Glutamatergic neuron (in vitro differentiated cells): Measurements from ENCODE around the gene ENKD1. TPM values are rescaled to one million over a fixed set of nuclear protein-coding genes. Genes with fewer than 3 reads are reported as not detected.

Source experiments
- DNase-seq: peaks from one replicate; pipeline ENCODE4 v3.0.0; 2022
- H3K27ac Mint-ChIP-seq: one replicate; pipeline ENCODE4 v1.8.0; 2020; ENCODE audit warnings: mild to moderate bottlenecking, mixed read lengths, inconsistent platforms; ENCODE audit not compliant: unreplicated experiment
- H3K27me3 Mint-ChIP-seq: one replicate; pipeline ENCODE4 v1.8.0; 2020; ENCODE audit warnings: mild to moderate bottlenecking, moderate library complexity, mixed read lengths, inconsistent platforms; ENCODE audit not compliant: unreplicated experiment
- H3K36me3 Mint-ChIP-seq: one replicate; pipeline ENCODE4 v1.8.0; 2020; ENCODE audit warnings: mild to moderate bottlenecking, mixed read lengths, inconsistent platforms; ENCODE audit not compliant: unreplicated experiment
- H3K4me1 Mint-ChIP-seq: one replicate; pipeline ENCODE4 v1.8.0; 2020; ENCODE audit warnings: mild to moderate bottlenecking, low read depth, mixed read lengths, inconsistent platforms; ENCODE audit not compliant: unreplicated experiment
- H3K4me3 Mint-ChIP-seq: one replicate; pipeline ENCODE4 v1.8.0; 2020; ENCODE audit warnings: mild to moderate bottlenecking, mixed read lengths, inconsistent platforms; ENCODE audit not compliant: unreplicated experiment
- H3K9me3 Mint-ChIP-seq: one replicate; pipeline ENCODE4 v1.8.0; 2020; ENCODE audit warnings: mild to moderate bottlenecking, moderate library complexity, mixed read lengths, inconsistent platforms; ENCODE audit not compliant: unreplicated experiment
- total RNA-seq: library from RNA; stranded (reverse); fragmentation: NEBNext Ultra II Directional; extraction: Animal tissue kit (Norgen Biotek cat#: 25700); gene quantifications from one replicate; pipeline ENCODE4 v1.2.1, GENCODE V29; 2021; ENCODE audit not compliant: unreplicated experiment
- TF ChIP-seq, protein P1 (sequence below): fragments of 200-600 bp; sonication (generic); IDR thresholded peaks from one replicate; pipeline ENCODE4 v1.5.0; 2021; ENCODE audit not compliant: partially characterized antibody, unreplicated experiment

The ENKD1 gene
- total RNA-seq, 1 donor from 2014 or later: 19.0 TPM

DNA sequence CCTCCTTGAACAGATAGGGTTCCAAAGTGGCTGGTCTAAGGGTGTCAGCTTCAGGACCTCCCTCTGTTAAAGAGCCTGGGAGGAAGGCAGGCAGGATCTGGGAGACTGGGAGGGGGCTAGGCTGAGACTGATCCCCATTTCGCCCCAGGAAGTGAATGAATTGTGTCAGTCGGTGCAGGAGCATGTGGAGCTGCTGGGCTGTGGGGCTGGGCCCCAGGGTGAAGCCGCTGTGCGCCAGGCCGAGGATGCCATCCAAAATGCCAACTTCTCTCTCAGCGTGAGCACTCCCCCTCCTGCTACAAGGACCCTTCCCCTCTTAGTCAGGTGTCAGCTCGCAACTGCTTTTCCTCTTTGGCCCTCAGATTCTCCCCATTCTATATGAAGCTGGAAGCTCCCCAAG, 15.5 kb downstream of the ENKD1 start:
- Mint-ChIP-seq H3K4me3 (peak overlapping the region; percentile 9), H3K27me3 (peaks cover 31% of the 10 kb centered on the region), H3K27ac (no peak overlapping the region), H3K36me3 (peaks cover 16% of the 10 kb centered on the region), H3K9me3 (peaks cover 13% of the 10 kb centered on the region), H3K4me1 (peaks cover 2% of the 10 kb centered on the region)
- TF ChIP-seq, protein P1, sequence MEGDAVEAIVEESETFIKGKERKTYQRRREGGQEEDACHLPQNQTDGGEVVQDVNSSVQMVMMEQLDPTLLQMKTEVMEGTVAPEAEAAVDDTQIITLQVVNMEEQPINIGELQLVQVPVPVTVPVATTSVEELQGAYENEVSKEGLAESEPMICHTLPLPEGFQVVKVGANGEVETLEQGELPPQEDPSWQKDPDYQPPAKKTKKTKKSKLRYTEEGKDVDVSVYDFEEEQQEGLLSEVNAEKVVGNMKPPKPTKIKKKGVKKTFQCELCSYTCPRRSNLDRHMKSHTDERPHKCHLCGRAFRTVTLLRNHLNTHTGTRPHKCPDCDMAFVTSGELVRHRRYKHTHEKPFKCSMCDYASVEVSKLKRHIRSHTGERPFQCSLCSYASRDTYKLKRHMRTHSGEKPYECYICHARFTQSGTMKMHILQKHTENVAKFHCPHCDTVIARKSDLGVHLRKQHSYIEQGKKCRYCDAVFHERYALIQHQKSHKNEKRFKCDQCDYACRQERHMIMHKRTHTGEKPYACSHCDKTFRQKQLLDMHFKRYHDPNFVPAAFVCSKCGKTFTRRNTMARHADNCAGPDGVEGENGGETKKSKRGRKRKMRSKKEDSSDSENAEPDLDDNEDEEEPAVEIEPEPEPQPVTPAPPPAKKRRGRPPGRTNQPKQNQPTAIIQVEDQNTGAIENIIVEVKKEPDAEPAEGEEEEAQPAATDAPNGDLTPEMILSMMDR: no peak
- no peak for DNase-seq

DNA sequence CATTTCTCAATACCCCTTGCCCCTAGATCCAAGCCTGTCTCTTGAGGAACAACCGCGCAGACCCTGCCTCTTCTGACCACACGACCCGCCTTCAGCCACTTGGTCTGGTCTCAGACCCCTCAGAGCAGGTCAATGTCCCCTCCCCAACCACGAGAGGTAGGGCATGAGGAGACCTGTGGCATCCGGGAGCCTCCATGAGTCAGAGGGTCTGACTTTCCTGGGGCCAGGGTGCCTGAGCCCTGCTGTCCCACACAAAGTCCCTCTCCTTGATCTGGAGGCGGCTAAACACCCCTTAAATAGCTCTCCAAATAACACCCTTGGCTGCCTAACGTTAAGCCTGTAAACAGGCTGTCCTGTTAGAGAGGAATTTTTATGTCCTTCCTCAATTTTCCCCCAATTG, 16.5 kb downstream of the ENKD1 start:
- no peak overlapping the region for H3K4me3 Mint-ChIP-seq
- H3K27me3 Mint-ChIP-seq: peaks cover 25% of the 10 kb centered on the region
- peaks cover 11% of the 10 kb centered on the region for H3K9me3 Mint-ChIP-seq
- H3K36me3 Mint-ChIP-seq: peaks cover 11% of the 10 kb centered on the region
- H3K4me1 Mint-ChIP-seq: peaks cover 2% of the 10 kb centered on the region
- H3K27ac Mint-ChIP-seq: no peak overlapping the region
- no peak for DNase-seq
- TF ChIP-seq, protein P1: no peak

GRCh38 chr16:67649494-67649931, 17.0 kb downstream of the ENKD1 start:
- Mint-ChIP-seq H3K27me3 (peaks cover 25% of the 10 kb centered on the region), H3K36me3 (peaks cover 11% of the 10 kb centered on the region), H3K9me3 (peaks cover 12% of the 10 kb centered on the region), H3K27ac (no peak overlapping the region), H3K4me1 (peaks cover 2% of the 10 kb centered on the region), H3K4me3 (no peak overlapping the region)
- DNase-seq: peak; percentile 59
- TF ChIP-seq, protein P1: no peak

- Mint-ChIP-seq H3K27ac (no peak overlapping the region), H3K4me3 (no peak overlapping the region), H3K36me3 (peaks cover 11% of the 10 kb centered on the region), H3K4me1 (peaks cover 2% of the 10 kb centered on the region), H3K27me3 (peaks cover 26% of the 10 kb centered on the region), H3K9me3 (peaks cover 15% of the 10 kb centered on the region)
- TF ChIP-seq, protein P1: no peak
- DNase-seq: no peak
Observed at GRCh38 chr16:67648764-67649407, 17.7 kb downstream of the ENKD1 start.

GRCh38 chr16:67648088-67648763, 18.3 kb downstream of the ENKD1 start:
- Mint-ChIP-seq H3K36me3 (peaks cover 11% of the 10 kb centered on the region), H3K9me3 (peaks cover 13% of the 10 kb centered on the region), H3K4me1 (peaks cover 2% of the 10 kb centered on the region), H3K4me3 (no peak overlapping the region), H3K27me3 (peaks cover 24% of the 10 kb centered on the region), H3K27ac (no peak overlapping the region)
- DNase-seq: no peak
- TF ChIP-seq, protein P1: no peak
